GM18858 (cell line): ENCODE data around the gene FAM174B.
"Not testable (repeated sequence)": the region's sequence is repeated elsewhere in the genome, so short reads cannot be mapped to it uniquely, and the experiment has no call there.

ENCODE experiments used
- ATAC-seq: cut with Tn5 transposase; IDR thresholded peaks from one replicate; pipeline ENCODE4 v1.9.1; 2021; ENCODE audit not compliant: unreplicated experiment

The FAM174B gene

GRCh38 chr15:92619145-92620101, 36.2 kb downstream of the FAM174B start:
- ATAC-seq: no peak

DNA sequence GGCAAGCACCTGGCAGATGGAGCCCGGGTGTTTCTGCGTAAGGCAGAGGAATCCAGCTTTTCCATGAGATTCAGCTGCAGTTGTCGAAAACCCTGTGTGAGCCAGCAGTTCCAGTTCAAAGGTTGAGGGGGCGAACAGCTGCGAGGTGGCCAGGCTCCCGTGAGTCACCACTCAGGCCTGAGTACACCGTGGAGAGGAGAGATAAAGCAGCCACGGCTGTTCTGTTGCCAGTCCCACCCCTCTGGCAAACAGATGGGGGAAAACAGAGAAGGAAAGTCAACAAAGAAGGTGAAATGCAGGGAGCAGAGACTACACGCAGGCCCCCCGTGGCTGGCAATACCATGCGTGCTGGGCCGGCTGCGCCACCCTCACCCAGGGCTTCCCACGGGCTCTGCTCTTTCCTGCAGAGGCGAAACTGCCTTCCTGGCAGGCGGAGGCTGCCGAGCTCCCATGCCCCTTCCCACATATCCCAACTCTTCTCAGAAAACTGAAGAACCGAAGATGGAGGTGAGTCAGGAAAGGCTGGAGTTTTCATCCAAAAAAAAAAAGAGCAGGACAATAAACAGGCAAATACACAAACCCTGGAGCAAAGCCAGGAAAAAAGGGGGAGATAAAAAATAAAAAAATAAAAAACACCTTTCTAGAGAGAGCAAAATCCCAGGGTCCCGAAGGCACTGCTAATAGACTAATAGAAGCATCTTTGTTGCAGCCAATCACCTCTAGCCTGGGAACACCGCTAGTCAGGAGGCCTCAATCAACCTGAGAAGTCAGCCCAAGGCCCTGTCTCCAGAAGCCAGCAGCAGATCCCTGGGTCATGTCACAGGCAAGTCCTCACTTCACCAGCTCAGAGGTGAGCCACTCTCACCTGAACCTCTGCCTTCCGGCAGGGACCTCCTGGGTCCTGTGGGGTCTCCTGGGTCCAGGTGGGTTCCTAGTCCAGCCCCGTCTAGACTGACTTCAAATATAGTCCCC, 37.7 kb downstream of the FAM174B start:
- ATAC-seq: no peak

DNA sequence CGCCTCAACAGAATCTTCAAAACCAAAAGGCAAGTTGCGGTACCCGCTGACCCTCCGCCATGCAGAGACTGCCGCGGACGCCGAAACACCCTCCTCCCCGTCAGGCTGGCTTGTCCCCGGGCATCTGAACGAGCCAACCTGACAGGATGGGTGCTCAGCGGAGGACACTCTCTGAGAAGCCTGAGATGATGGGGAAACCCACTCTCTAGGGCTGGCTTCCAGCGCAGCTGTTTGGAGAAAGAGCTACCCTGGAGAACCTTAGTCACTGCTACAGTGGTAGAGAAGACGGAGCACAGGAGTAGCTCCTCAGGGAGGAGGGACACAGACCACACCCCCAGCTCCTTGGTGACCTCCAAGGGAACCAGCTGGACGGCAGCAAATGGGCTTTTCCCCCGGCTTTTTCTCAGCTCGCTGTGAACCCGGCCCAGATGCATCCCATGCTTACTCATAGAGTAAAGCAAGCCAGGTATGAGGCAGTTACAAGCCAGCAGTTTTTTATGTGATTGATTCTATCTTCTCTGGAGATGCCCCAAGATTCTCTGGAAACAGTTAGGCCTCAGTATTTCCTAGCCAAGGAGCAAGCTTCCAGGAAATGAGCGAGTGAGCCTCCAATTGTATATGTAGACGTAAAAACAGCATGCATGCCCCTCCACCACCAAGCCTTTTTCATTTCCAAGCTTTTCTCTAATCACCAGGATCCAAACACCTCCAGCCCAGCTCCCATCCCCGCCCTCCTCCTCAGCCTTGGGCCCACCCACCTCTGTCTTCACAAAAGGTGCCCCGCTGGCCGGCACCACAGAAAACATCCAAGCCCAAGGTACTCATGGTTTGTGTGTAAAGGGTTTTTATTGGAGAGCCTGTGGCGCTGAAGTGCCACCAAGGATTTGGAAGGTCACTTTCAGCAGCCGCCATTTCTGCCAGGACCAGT, 38.7 kb downstream of the FAM174B start:
- no peak for ATAC-seq

DNA sequence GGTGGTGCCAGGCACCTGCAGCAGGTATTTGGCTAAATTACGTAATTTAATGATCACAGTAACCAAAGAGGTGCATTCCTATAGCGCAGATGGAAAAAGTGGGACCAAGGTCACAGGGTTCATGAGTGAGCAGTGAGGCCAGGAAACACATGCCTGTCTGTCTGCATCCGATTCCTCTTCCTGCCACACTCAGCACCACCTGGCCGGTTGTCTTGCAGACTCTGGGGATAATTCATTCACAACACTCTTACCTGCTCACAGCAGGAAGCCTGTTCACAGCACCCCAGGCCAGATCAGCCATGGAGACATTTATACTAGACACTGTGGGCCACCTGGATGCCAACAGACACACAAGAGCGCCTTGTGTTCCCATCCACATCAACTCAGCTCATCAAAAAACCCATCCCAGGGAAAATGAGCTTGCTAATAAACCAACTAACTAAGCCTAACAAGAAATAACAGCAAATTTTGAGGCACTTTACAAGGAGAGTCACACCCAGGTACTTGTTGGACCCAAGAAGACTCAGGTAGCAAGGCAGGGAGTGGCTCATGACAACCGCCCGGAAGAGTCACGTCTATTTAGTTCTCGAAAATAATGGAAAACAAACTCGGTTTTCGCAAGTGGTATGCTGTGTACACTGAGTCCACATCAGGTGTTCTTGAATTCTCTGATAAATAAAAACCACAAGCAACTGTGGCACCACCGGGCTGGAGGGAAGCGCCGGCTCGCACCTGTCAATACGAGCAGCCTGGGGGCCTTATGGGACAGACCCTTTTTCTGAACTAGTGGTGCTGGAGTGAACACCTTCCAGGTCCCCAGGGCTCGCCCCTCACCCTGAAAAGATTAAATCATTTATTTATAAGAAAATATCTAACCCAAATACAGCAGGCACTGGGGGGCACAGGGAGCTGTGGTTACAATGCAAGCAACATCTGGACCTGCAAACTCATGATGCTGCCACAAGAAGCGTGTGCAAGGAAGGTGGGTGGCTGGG, 40.5 kb downstream of the FAM174B start:
- no peak for ATAC-seq

DNA sequence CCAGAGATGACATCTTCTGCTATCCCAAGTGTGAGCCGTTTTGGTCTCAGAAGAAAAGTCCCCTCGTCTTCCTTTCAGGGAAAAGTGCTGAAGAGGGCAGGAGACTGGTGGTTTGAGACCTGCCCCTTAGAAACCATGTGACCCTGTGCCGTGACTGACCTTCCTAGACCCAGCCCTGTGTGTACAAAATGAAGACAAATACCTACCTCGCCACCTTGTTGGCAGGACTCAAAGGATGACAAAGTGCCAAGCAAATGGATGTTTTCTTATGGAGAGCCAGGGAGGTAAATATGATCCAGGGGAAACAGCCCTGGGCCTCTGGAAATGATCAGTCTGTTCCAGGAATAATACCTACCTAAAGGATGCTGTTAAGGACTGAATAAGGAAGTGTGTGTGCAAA, 41.3 kb downstream of the FAM174B start:
- ATAC-seq: no peak

DNA sequence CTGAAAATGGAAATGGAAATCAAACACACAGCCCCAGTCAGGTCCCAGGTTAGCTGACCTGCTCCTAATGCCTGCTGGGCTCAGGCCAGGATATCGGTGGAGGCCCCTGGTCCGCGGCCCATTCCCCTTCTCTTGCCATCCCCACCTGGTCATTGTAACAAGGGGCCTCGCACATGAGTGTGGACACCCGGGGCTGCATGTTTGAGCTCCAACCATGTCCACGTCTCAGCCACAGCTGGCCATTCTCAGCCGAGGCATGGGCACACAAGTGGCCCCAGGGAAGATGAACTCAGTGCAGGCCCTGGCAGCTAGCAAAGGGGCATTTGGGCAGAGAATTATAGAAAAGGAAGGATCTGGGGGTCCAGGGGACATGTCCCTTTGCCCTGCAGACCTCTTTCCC, 41.7 kb downstream of the FAM174B start:
- ATAC-seq: no peak

GRCh38 chr15:92612891-92613290, 42.7 kb downstream of the FAM174B start:
- no peak for ATAC-seq

- ATAC-seq: no peak
Observed at GRCh38 chr15:92611995-92612745, 43.4 kb downstream of the FAM174B start.

DNA sequence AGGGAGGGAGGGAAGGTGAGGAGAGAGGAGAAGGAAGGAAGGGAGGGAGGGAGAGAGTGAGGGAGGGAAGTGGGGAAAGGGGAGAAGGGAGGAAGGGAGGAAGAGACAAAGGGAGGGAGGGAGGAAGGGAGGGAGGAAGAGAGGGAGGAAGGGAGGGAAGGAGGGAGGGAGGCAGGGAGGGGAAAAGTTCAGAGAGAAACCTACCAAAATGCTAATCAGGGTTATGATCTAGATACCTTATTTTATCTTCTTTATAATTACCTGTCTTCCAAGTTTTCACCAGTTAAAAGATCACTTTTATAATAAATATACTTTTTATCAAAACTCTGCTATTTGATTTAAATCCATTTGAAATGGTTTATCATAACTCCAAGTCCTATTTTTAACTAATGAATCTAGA, 44.4 kb downstream of the FAM174B start:
- ATAC-seq: no peak

DNA sequence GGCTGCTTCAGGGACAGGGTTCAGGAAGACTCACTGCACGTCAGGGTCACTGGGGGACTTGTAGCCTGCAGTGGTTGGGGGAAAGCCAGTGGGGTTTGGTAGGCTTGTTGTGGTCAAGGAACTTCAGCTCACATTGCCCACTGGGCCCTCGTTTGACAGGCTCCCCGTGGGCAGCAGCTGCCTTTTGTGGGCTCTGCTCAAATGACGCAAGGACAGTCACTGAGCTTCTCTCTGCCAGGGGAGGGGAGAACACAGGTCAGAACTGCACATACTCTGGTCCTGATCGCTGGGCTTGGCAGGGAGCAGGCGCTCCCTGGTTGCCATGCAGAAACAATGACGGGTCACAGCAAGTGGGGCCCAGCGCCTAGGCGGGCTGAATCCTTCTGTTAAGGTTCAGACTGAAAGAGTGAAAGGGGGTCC, 45.5 kb downstream of the FAM174B start:
- no peak for ATAC-seq

DNA sequence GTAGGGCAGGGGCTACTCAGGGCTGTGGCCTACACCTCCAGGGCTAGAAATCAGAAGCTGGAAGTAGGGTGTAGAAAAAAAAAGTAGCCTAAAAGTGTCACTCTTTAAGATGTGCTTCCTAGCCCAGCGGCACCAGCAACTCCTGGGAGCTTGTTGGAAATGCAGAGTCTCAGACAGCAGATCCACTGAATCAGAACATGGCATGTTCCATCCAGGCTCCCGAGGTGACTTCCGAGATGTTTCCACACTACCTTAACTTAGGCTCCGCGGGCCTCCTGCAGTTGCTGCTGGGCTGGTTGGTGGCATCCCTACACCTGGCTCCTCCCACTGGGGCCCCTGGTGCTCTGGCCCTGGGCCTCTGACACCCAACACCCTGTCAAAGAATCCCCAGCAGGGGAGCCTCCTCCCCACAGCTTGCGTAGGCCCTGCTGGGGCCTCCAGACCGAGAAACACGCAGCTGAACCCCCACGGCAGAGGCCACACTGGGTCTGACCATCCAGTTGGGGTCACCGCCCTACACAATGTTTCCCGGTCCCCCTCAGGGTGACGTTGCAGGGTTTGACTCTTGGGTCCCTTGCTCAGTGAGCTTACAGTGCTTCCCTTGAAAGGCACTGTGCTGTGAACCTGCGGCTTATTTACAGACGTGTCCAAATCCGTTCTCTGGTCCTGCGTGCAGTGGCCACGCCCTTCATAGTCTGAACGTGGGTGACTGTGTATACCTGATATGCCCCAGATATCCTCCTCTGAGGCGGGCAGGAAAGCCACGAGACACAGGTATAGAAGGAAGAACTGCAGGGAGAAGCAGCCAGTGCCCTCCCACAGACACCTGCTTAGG, 46.5 kb downstream of the FAM174B start:
- no peak for ATAC-seq

- ATAC-seq: not testable (repeated sequence)
Observed at GRCh38 chr15:92606836-92607150, 48.8 kb downstream of the FAM174B start.

- no peak for ATAC-seq
Observed at GRCh38 chr15:92606126-92606835, 49.3 kb downstream of the FAM174B start.

DNA sequence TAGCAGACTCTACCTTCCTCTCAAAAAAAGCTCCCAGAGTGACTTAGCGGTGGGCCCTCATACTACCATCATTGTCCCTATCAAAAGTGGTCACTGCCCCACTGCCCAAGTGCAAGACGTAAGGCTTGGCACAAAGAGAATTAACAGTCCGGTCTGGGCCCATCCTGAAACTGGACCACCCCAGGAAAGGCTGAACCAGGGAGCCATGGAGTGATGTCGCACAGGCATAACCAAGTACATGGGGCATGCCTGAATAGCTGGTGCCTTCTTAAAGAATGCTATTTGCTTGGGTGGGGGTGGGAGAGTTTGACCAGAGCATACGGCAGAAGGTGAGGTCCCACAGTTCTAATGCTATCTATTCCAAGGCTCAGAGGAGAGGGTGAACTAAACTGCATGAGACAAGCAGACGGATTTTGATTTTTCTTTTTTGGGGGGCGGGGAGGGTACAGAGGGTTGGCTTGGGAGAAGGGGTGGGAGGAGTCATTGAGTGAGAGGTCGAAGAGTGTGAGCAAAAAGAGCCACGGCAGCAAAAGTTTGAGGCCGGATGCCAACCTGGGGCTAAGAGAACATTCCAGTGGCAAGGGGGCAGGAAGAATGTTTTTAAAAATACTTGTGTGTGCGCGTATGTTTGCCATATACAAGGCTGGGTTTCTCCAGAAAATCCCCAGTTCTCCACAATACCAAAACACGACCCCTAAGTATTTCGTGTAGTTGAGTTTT, 50.2 kb downstream of the FAM174B start:
- no peak for ATAC-seq

DNA sequence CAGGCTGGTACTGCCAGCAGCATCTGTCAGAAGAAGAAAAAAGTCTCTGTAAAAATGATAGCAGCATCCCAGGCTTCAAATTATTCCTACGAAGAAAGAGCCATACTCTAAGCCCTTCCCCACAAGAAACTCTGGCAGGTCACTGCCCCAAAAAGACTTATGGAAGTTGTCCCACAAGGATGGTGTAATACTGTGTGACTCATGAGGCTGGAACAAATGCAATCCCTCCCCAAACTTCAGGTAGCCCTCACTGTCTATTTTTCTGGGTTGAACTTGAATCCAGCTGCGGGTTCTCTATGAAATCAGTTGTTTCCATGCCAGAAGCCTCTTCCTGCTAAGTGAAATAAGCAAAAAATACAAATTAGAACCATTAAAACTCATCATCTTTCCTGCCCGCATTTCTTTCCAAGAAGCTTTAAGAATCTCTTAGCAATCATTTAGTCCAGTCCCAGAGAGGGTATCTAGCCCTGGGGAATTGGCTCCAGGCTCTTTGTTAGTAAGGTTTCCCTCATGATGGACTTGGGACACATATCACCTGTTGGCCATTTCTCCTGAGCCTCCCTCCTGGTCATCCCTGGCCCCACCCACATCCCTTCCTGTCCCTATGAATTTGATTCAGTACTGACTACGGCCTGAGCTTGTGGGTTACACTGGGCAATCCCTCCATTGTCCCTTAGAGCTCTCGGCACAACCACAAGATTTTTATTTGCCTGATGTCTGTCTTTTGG, 51.7 kb downstream of the FAM174B start:
- ATAC-seq: no peak

GRCh38 chr15:92603278-92603677, 52.3 kb downstream of the FAM174B start:
- ATAC-seq: no peak
